ENCODE measurements around the gene MAP3K21.

DNA sequence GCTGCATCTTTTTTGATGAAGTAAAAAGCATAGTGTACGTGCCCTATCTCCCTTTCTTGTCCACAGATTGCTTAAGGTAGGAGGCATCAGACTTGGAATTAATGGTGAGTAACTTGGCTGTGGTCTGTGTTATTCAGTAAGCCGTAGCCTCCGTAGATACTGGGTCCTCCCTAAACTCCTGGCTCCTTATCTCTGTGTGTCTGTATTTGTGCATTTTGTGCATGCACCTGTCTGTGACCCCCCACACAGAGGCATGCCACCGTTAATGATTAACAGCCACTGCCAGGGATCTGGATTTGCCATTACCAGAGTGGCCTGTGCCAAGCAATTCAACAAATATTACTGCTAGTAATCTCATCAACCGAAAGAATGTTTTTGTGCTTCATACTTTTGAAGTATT lies 31.9 kb downstream of the MAP3K21 start:
- no peak for TF ChIP-seq GATA3 (IDR thresholded peaks at IDR 0.05; ENCODE audit: low read depth, low read length)
- no peak for TF ChIP-seq GATA2 (IDR thresholded peaks at IDR 0.05; ENCODE audit: low read depth, low read length)
